GM23248 (cell line): ENCODE data around the gene CNFN. TPM values are rescaled to one million over a fixed set of nuclear protein-coding genes. Genes with fewer than 3 reads are reported as not detected.

ENCODE experiments used
- DNase-seq: peaks from one replicate; pipeline ENCODE4 v3.0.0-alpha.2; 2015
- H2AFZ ChIP-seq: fragments of 200-600 bp; sonication (generic); 2 replicates; pipeline ENCODE4 v1.6.1; 2016; ENCODE audit warnings: antibody characterized with exemption
- H3F3A ChIP-seq: fragments of 200-600 bp; sonication (generic); 2 replicates; pipeline ENCODE4 v1.6.1; 2016; ENCODE audit warnings: mild to moderate bottlenecking, antibody characterized with exemption, mixed run types; ENCODE audit not compliant: insufficient read depth
- H3K27ac ChIP-seq: fragments of 200-600 bp; sonication (generic); 2 replicates; pipeline ENCODE4 v1.5.1; 2016; ENCODE audit warnings: mild to moderate bottlenecking
- H3K27me3 ChIP-seq: fragments of 200-600 bp; sonication (generic); replicated peaks from 2 replicates; pipeline ENCODE4 v1.6.1; 2016; ENCODE audit warnings: mild to moderate bottlenecking; ENCODE audit not compliant: insufficient read depth
- H3K36me3 ChIP-seq: fragments of 200-600 bp; sonication (generic); 2 replicates; pipeline ENCODE4 v1.6.1; 2016; ENCODE audit warnings: low read depth, mild to moderate bottlenecking
- H3K4me1 ChIP-seq: fragments of 200-600 bp; sonication (generic); 2 replicates; pipeline ENCODE4 v1.6.1; 2016; ENCODE audit warnings: mild to moderate bottlenecking; ENCODE audit not compliant: insufficient read depth
- H3K4me2 ChIP-seq: fragments of 200-600 bp; sonication (generic); one replicate; pipeline ENCODE4 v1.6.1; 2016; ENCODE audit warnings: mild to moderate bottlenecking; ENCODE audit not compliant: unreplicated experiment
- H3K4me3 ChIP-seq: fragments of 200-600 bp; sonication (generic); 2 replicates; pipeline ENCODE4 v1.5.1; 2016; ENCODE audit warnings: mild to moderate bottlenecking
- H3K79me2 ChIP-seq: fragments of 200-600 bp; sonication (generic); 2 replicates; pipeline ENCODE4 v1.6.1; 2016; ENCODE audit warnings: mild to moderate bottlenecking; ENCODE audit not compliant: insufficient read depth
- H3K9ac ChIP-seq: fragments of 200-600 bp; sonication (generic); 2 replicates; pipeline ENCODE4 v1.6.1; 2016; ENCODE audit warnings: mild to moderate bottlenecking
- H3K9me2 ChIP-seq: fragments of 200-600 bp; sonication (generic); 2 replicates; pipeline ENCODE4 v1.6.1; 2016; ENCODE audit warnings: mixed run types, mild to moderate bottlenecking, moderate library complexity; ENCODE audit not compliant: insufficient read depth
- H3K9me3 ChIP-seq: fragments of 200-600 bp; sonication (generic); one replicate; pipeline ENCODE4 v1.6.1; 2017; ENCODE audit warnings: low read depth
- H4K20me1 ChIP-seq: fragments of 200-600 bp; sonication (generic); 2 replicates; pipeline ENCODE4 v1.6.0; 2016; ENCODE audit not compliant: insufficient read depth
- EZH2 ChIP-seq: fragments of 200-600 bp; sonication (generic); IDR thresholded peaks from 2 replicates; pipeline ENCODE4 v1.6.1; 2018; ENCODE audit warnings: antibody characterized with exemption, mild to moderate bottlenecking; ENCODE audit not compliant: insufficient read depth, poor library complexity, severe bottlenecking
- EZH2phosphoT487 ChIP-seq: fragments of 200-600 bp; sonication (generic); IDR thresholded peaks from 2 replicates; pipeline ENCODE4 v1.6.1; 2018; ENCODE audit warnings: antibody characterized with exemption, moderate library complexity, mild to moderate bottlenecking, low read depth; ENCODE audit not compliant: insufficient read depth
- WGBS, 2 experiments: methylation state at CpG; one replicate each; pipeline ENCODE4 v1.1.6; 2015 to 2017; ENCODE audit warnings: low lambda C conversion rate in 2 of 2, low coverage in 1 of 2; ENCODE audit errors: missing lambda C conversion rate in 2 of 2; 5-methylcytosine and 5-hydroxymethylcytosine counted together
- in situ Hi-C: fragments of 300-500 bp; cut with MboI; formaldehyde crosslinking; loops from 2 replicates; pipeline ENCODE4 v1.15.0; 2020
- polyA plus RNA-seq: library from polyadenylated mRNA; unstranded; fragments of >200 nt; fragmentation: Nextera tagmentation; extraction: Ambion mirVana; gene quantifications from 2 replicates; pipeline ENCODE4 v1.2.1, GENCODE V29; 2016
- total RNA-seq: library from RNA; depleted of rRNA; stranded (reverse); fragments of >200 nt; shearing (Covaris generic); gene quantifications from 2 replicates; pipeline ENCODE4 v1.2.3, GENCODE V29; 2014

The CNFN gene
- total and polyA plus RNA-seq, 2 experiments from 2014 or later = 1.1 TPM; not detected in 1

- no peaks in the 10 kb centered on the region for H3K9me2 ChIP-seq
- H3K4me3 ChIP-seq = peak overlapping the region; percentile 83
- H2AFZ ChIP-seq = peak overlapping the region; percentile 99
- H3K4me1 ChIP-seq = peaks cover 11% of the 10 kb centered on the region; the same call in 1 of the 2 replicates
- H3K9ac ChIP-seq = peak overlapping the region; percentile 84
- peak; percentile 98 for DNase-seq
- no peaks in the 10 kb centered on the region for H3F3A ChIP-seq
- H3K27me3 ChIP-seq = no peaks in the 10 kb centered on the region
- in situ Hi-C loops = no loop called here
- no peaks in the 10 kb centered on the region for H4K20me1 ChIP-seq
- H3K9me3 ChIP-seq = no peaks in the 10 kb centered on the region
- peak overlapping the region; percentile 62 for H3K27ac ChIP-seq
- no peaks in the 10 kb centered on the region for H3K79me2 ChIP-seq
- no peaks in the 10 kb centered on the region for H3K36me3 ChIP-seq
- TF ChIP-seq EZH2phosphoT487 = no peak
- TF ChIP-seq EZH2 = no peak
- 8 to 9% methylated on average over 41 to 42 of the region's 42 CpGs for WGBS, 2 experiments
- peak overlapping the region; percentile 94 for H3K4me2 ChIP-seq
These were observed 6.5 kb upstream of the CNFN start for GRCh38 chr19:42396381-42397262.

GRCh38 chr19:42394751-42395150 lies 4.7 kb upstream of the CNFN start:
- no peak overlapping the region for H3K4me3 ChIP-seq
- no peak overlapping the region for H3K9ac ChIP-seq
- no peaks in the 10 kb centered on the region for H3K36me3 ChIP-seq
- WGBS, 2 experiments = 56 to 63% methylated on average over 8 of the region's 8 CpGs
- TF ChIP-seq EZH2 = no peak
- no peak for TF ChIP-seq EZH2phosphoT487
- H2AFZ ChIP-seq = no peak overlapping the region
- H3K4me1 ChIP-seq = peaks cover 11% of the 10 kb centered on the region; the same call in 1 of the 2 replicates
- H4K20me1 ChIP-seq = no peaks in the 10 kb centered on the region
- no peak overlapping the region for H3K4me2 ChIP-seq
- no peaks in the 10 kb centered on the region for H3K79me2 ChIP-seq
- peak; percentile 57 for DNase-seq
- in situ Hi-C loops = no loop called here
- no peaks in the 10 kb centered on the region for H3K9me3 ChIP-seq
- H3K27me3 ChIP-seq = no peaks in the 10 kb centered on the region
- H3K9me2 ChIP-seq = no peaks in the 10 kb centered on the region
- no peak overlapping the region for H3K27ac ChIP-seq
- no peaks in the 10 kb centered on the region for H3F3A ChIP-seq

- Histone ChIP-seq H3K27me3 (no peaks in the 10 kb centered on the region; the same call in 1 of the 2 replicates), H3K4me3 (no peak overlapping the region), H3K9me3 (no peaks in the 10 kb centered on the region), H3K27ac (no peak overlapping the region), H3K9ac (no peak overlapping the region), H3K9me2 (no peaks in the 10 kb centered on the region), H3K36me3 (no peaks in the 10 kb centered on the region), H2AFZ (no peak overlapping the region), H3K79me2 (no peaks in the 10 kb centered on the region), H3F3A (no peaks in the 10 kb centered on the region), H3K4me2 (no peak overlapping the region), H4K20me1 (no peaks in the 10 kb centered on the region), H3K4me1 (peaks cover 5% of the 10 kb centered on the region; the same call in 1 of the 2 replicates)
- in situ Hi-C loops = no loop called here
- no peak for DNase-seq
- TF ChIP-seq EZH2phosphoT487 = no peak
- 47 to 49% methylated on average over 4 of the region's 4 CpGs for WGBS, 2 experiments
These were observed 2.1 kb upstream of the CNFN start for GRCh38 chr19:42392165-42392564.

- Histone ChIP-seq H4K20me1 (no peaks in the 10 kb centered on the region), H3K9me2 (no peaks in the 10 kb centered on the region), H3K27ac (no peak overlapping the region), H3K4me3 (no peak overlapping the region), H3K9ac (no peak overlapping the region), H3K4me1 (no peaks in the 10 kb centered on the region), H3K36me3 (no peaks in the 10 kb centered on the region), H3F3A (no peaks in the 10 kb centered on the region), H3K4me2 (no peak overlapping the region), H3K27me3 (no peaks in the 10 kb centered on the region; the same call in 1 of the 2 replicates), H3K9me3 (no peaks in the 10 kb centered on the region), H2AFZ (no peak overlapping the region), H3K79me2 (no peaks in the 10 kb centered on the region)
- 35 to 42% methylated on average over 18 of the region's 20 CpGs for WGBS, 2 experiments
- TF ChIP-seq EZH2phosphoT487 (no peak), EZH2 (no peak)
- in situ Hi-C loops = no loop called here
- DNase-seq = no peak
These were observed 1.1 kb downstream of the CNFN start for GRCh38 chr19:42388851-42389489.
